HG03442 (cell line): Measurements from ENCODE around the gene AUNIP.
"Not testable (repeated sequence)": the region's sequence is repeated elsewhere in the genome, so short reads cannot be mapped to it uniquely, and the experiment has no call there.

Experiments used
- ATAC-seq: cut with Tn5 transposase; IDR thresholded peaks from one replicate; pipeline ENCODE4 v1.9.1; 2021; ENCODE audit warnings: mild to moderate bottlenecking, moderate library complexity; ENCODE audit not compliant: unreplicated experiment

The AUNIP gene

GRCh38 chr1:25867210-25867991, 8.1 kb upstream of the AUNIP start:
- no peak for ATAC-seq

- ATAC-seq: no peak
These were observed 7.0 kb upstream of the AUNIP start for GRCh38 chr1:25866288-25866687.

GRCh38 chr1:25864434-25864833, 5.2 kb upstream of the AUNIP start:
- no peak for ATAC-seq

GRCh38 chr1:25863486-25864262, 4.4 kb upstream of the AUNIP start:
- no peak for ATAC-seq

- no peak for ATAC-seq
These were observed 3.7 kb upstream of the AUNIP start for GRCh38 chr1:25862785-25863485.

- no peak for ATAC-seq
These were observed 2.3 kb upstream of the AUNIP start for GRCh38 chr1:25861316-25862286.

- ATAC-seq: no peak
These were observed 763 bp downstream of the AUNIP start for GRCh38 chr1:25858494-25858893.

GRCh38 chr1:25856856-25857255, 2.4 kb downstream of the AUNIP start:
- no peak for ATAC-seq

- no peak for ATAC-seq
These were observed 4.7 kb downstream of the AUNIP start for GRCh38 chr1:25854554-25854953.

GRCh38 chr1:25848531-25848930, 10.7 kb downstream of the AUNIP start:
- no peak for ATAC-seq

GRCh38 chr1:25847929-25848328, 11.3 kb downstream of the AUNIP start:
- ATAC-seq: no peak

- ATAC-seq: no peak
These were observed 13.6 kb downstream of the AUNIP start for GRCh38 chr1:25845664-25846063.

GRCh38 chr1:25844536-25845337, 14.5 kb downstream of the AUNIP start:
- no peak for ATAC-seq

GRCh38 chr1:25843483-25843882, 15.8 kb downstream of the AUNIP start:
- no peak for ATAC-seq

GRCh38 chr1:25839808-25840207, 19.4 kb downstream of the AUNIP start:
- ATAC-seq: not testable (repeated sequence)

- no peak for ATAC-seq
These were observed 21.9 kb downstream of the AUNIP start for GRCh38 chr1:25837262-25837875.

GRCh38 chr1:25836695-25837094, 22.6 kb downstream of the AUNIP start:
- no peak for ATAC-seq

GRCh38 chr1:25834894-25835293, 24.4 kb downstream of the AUNIP start:
- no peak for ATAC-seq

- no peak for ATAC-seq
These were observed 26.1 kb downstream of the AUNIP start for GRCh38 chr1:25833158-25833557.
